OCI-LY1 (cell line): ENCODE measurements around the gene HMG20A.

Source experiments
- EZH2 ChIP-seq: fragments of 200-600 bp; sonication (generic), shearing (Covaris generic); IDR thresholded peaks from 2 replicates; pipeline ENCODE4 v1.8.0; 2017; ENCODE audit warnings: borderline replicate concordance, mixed run types, mild to moderate bottlenecking, antibody characterized with exemption, low read length, moderate library complexity, mixed read lengths
- TF ChIP-seq, protein P1 (sequence below): fragments of 200-600 bp; sonication (generic), shearing (Covaris generic); IDR thresholded peaks from 2 replicates; pipeline ENCODE4 v1.5.1; 2017; ENCODE audit warnings: mild to moderate bottlenecking, antibody characterized with exemption, low read length, moderate library complexity, mixed read lengths

DNA sequence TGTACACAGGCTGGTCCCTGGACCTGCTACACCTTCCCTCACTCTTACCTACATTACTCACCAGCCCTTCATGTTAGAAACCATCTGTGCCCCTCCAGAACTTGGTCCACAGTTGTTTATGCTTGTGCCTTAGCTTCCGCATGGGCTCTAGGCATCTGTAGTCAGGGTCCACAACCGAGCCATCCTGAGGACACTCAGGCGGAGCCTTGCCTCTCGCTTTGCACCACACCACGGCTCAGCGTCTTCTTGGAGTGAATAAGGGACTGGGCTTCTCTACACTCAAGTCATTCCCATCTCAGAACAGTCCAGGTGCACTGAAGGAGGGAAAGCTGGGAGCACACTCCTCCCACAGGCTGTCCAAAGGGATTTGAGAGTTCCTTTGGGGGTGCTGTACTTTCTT lies 97.8 kb downstream of the HMG20A start:
- TF ChIP-seq, protein P1, sequence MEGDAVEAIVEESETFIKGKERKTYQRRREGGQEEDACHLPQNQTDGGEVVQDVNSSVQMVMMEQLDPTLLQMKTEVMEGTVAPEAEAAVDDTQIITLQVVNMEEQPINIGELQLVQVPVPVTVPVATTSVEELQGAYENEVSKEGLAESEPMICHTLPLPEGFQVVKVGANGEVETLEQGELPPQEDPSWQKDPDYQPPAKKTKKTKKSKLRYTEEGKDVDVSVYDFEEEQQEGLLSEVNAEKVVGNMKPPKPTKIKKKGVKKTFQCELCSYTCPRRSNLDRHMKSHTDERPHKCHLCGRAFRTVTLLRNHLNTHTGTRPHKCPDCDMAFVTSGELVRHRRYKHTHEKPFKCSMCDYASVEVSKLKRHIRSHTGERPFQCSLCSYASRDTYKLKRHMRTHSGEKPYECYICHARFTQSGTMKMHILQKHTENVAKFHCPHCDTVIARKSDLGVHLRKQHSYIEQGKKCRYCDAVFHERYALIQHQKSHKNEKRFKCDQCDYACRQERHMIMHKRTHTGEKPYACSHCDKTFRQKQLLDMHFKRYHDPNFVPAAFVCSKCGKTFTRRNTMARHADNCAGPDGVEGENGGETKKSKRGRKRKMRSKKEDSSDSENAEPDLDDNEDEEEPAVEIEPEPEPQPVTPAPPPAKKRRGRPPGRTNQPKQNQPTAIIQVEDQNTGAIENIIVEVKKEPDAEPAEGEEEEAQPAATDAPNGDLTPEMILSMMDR, result no peak
- no peak for TF ChIP-seq EZH2
